Skeletal muscle tissue (tissue), 4 donors: ENCODE results near the gene CREBBP. TPM values are rescaled to one million over a fixed set of nuclear protein-coding genes. Genes with fewer than 3 reads are reported as not detected.

Experiments used
- H3K27ac ChIP-seq: one replicate; pipeline ENCODE4 v1.7.0; 2013; ENCODE audit warnings: mild to moderate bottlenecking, low read depth, low read length, inconsistent platforms
- H3K27me3 ChIP-seq, 3 donors: one replicate each; pipeline ENCODE4 v1.7.0; 2013; ENCODE audit warnings: low read length in 3 of 3; ENCODE audit not compliant: control insufficient read depth in 3 of 3, insufficient read depth in 3 of 3
- H3K36me3 ChIP-seq, 3 donors: one replicate each; pipeline ENCODE4 v1.7.0; 2013; ENCODE audit warnings: low read length in 3 of 3; ENCODE audit not compliant: control insufficient read depth in 3 of 3, insufficient read depth in 3 of 3
- H3K4me1 ChIP-seq, 3 donors: one replicate each; pipeline ENCODE4 v1.7.0; 2013; ENCODE audit warnings: low read length in 3 of 3, mild to moderate bottlenecking in 3 of 3; ENCODE audit not compliant: control insufficient read depth in 3 of 3, insufficient read depth in 3 of 3
- H3K4me3 ChIP-seq, 3 donors: one replicate each; pipeline ENCODE4 v1.7.0; 2013; ENCODE audit warnings: low read length in 3 of 3
- H3K9ac ChIP-seq, 3 donors: one replicate each; pipeline ENCODE4 v1.7.0; 2013; ENCODE audit warnings: low read length in 3 of 3, mild to moderate bottlenecking in 3 of 3, moderate library complexity in 2 of 3, low read depth in 1 of 3
- H3K9me3 ChIP-seq, 3 donors: one replicate each; pipeline ENCODE4 v1.7.0; 2013; ENCODE audit warnings: low read length in 3 of 3; ENCODE audit not compliant: control insufficient read depth in 3 of 3
- total RNA-seq: library from RNA; depleted of rRNA; stranded (reverse); fragments of >200 nt; gene quantifications from one replicate; pipeline ENCODE4 v1.2.3, GENCODE V29; 2014
- donor health status: Osteomylitis.

CREBBP gene
- total RNA-seq, 1 donor from 2014 or later = 49.6 TPM

DNA sequence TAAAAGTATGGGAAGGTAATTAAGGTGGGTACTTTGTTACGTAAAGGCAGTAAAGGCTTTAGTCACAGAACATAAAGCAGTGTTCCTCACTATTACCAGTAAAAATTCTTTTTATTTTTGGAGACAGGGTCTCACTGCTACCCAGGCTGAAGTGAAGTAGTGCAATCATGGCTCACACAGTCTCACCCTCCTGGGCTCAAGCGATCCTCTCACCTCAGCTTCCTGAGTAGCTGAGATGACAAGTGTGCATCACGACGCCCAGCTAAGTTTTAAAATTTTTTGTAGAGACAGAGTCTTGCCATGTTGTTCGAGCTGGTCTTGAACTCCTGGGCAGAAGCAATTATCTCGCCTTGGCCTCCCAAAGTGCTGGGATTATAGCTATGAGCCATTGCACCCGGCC, 80.5 kb downstream of the CREBBP start:
- Histone ChIP-seq H3K4me1 (peaks cover 11 to 20% (median 16%) of the 10 kb centered on the region in 3 donors), H3K27me3 (no peaks in the 10 kb centered on the region), H3K9me3 (no peaks in the 10 kb centered on the region), H3K27ac (no peak overlapping the region), H3K36me3 (no peaks in the 10 kb centered on the region), H3K9ac (no peak overlapping the region), H3K4me3 (no peak overlapping the region)

DNA sequence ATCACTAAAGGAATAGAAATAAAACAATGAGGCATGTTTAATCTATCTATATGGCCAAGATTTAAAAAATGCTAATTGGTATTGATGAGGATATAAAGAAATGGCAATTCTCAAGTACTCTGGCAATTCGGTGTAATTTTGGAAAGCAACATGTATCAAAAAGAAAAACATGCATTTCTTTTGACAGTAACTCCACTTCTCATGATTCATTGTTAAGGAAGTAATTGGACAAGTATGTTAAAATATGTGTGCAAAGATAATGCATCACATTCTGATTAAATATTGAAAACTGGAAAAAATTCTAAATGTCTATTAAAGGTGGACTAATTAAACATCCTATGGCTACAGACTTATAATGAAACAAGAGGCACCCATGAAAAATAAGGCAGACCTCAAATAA, 81.2 kb downstream of the CREBBP start:
- H3K27ac ChIP-seq = no peak overlapping the region
- peaks cover 9 to 16% (median 10%) of the 10 kb centered on the region in 3 donors for H3K4me1 ChIP-seq
- no peaks in the 10 kb centered on the region for H3K27me3 ChIP-seq

DNA sequence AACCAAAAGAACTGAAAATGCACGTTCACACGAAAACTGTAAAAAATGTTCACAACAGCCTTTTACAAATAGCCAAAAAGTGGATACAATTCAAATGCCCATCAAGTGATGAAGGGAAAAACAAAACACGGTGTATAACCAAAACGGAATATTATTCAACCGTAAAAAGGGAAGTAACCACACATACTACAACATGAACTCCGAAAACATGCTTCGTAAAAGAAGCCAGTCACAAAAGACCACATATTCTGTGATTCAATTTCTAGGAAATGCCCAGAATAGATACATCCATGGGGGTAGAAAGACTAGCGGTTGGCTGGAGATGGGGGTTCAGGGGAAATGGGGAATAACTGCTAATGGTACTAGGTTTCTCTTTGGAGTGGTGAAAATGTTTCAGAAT, 81.7 kb downstream of the CREBBP start:
- Histone ChIP-seq H3K36me3 (no peaks in the 10 kb centered on the region), H3K4me1 (peaks cover 8 to 16% (median 9%) of the 10 kb centered on the region in 3 donors), H3K9me3 (no peaks in the 10 kb centered on the region), H3K27me3 (no peaks in the 10 kb centered on the region), H3K4me3 (no peak overlapping the region), H3K27ac (no peak overlapping the region), H3K9ac (no peak overlapping the region)

More for the DNA sequence above, 81.2 kb downstream of the CREBBP start:
- no peaks in the 10 kb centered on the region for H3K36me3 ChIP-seq
- H3K9me3 ChIP-seq = no peaks in the 10 kb centered on the region
- H3K9ac ChIP-seq = no peak overlapping the region
- H3K4me3 ChIP-seq = no peak overlapping the region

DNA sequence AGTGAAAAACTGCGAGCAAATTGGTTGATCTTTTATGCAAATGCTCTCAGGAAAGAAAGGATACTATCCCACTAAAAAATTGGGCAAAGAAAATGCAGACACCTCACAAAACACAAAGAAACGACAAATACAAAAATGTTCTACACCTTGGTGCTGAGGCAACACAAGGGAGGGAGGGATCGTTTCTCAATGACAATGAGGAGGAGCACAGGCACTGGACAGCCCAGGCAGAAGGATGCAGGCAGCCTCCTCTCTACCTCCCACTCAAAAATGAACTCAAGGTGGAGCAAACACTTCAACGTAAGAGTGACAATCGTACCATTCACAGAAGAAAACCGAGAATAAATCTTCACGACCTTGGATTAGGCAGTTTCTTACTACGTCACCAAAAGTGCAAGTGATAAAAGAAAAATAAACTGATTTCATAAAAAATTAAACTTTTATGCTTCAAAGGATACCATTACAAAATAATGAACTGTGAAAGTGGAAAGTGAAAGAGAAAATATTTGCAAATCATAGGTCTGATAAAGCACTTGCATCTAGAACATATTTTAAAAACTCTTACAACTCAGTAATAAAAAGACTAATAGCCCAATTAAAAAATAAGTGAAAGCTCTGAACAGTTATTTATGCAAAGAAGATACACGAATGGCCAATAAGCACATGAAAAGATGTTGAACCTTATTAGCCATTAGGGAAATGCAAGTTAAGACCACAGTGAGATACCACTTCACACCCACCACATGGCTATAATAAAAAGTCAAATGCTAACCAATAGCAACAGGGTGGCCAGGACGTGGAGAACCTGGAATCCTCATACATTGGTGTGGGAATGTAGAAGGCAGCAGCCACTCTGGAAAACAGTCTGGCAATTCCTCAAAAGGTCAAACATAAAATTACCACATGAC, 82.4 kb downstream of the CREBBP start:
- Histone ChIP-seq H3K27ac (no peak overlapping the region), H3K9me3 (no peaks in the 10 kb centered on the region), H3K36me3 (peaks cover 0 to 2% (median 0%) of the 10 kb centered on the region in 3 donors), H3K27me3 (no peaks in the 10 kb centered on the region), H3K4me1 (peaks cover 11 to 22% (median 14%) of the 10 kb centered on the region in 3 donors), H3K9ac (no peak overlapping the region), H3K4me3 (no peak overlapping the region)

DNA sequence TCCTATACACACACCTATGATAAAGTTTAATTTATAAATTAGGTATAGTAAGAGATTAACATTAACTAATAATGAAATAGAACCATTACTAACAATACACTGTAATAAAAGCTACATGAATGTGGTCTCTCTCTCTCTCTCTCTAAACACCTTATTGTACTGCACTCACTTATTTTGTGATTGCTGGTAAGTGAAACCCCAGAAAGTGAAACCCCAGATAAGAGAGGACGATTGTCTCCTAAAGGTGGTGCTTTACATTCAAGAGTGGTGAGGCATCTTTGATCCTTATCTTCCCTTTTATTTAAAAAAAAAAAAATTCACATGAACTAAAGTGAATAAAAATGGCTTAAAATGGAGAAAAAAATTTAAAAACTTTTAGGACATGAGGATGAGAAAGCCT, 83.0 kb downstream of the CREBBP start:
- Histone ChIP-seq H3K27ac (no peak overlapping the region), H3K9me3 (no peaks in the 10 kb centered on the region), H3K4me3 (no peak overlapping the region), H3K27me3 (no peaks in the 10 kb centered on the region), H3K36me3 (peaks cover 0 to 8% (median 3%) of the 10 kb centered on the region in 3 donors), H3K9ac (no peak overlapping the region), H3K4me1 (peaks cover 17 to 29% (median 21%) of the 10 kb centered on the region in 3 donors)

DNA sequence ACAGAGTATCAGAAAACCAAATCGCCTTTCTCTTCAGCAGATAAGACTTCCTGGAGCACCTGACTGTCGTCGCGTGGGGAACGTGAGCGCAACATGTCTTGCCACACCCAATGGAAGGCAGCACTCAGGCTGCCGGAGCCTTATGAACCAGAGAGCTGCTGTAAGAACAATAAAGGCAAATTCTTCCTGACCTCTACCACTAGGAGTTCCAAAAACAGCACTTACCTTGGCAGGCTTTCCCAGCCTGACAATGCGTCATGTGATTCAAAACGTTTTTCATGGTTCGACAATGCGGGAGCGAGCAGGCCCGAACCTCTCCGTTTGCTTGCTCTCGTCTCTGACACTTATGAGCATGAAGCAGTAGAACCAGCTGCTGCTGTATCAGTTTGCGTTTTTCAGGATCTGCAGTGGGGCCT, 87.3 kb downstream of the CREBBP start:
- no peaks in the 10 kb centered on the region for H3K9me3 ChIP-seq
- no peaks in the 10 kb centered on the region for H3K27me3 ChIP-seq
- H3K27ac ChIP-seq = peak overlapping the region; percentile 9
- peaks cover 17 to 29% (median 20%) of the 10 kb centered on the region in 3 donors for H3K36me3 ChIP-seq
- H3K4me1 ChIP-seq = peaks cover 12 to 24% (median 17%) of the 10 kb centered on the region in 3 donors
- peak overlapping the region in 2 of 3 donors; percentile 6 for H3K4me3 ChIP-seq
- peak overlapping the region in 2 of 3 donors; percentile 45 to 48 for H3K9ac ChIP-seq

DNA sequence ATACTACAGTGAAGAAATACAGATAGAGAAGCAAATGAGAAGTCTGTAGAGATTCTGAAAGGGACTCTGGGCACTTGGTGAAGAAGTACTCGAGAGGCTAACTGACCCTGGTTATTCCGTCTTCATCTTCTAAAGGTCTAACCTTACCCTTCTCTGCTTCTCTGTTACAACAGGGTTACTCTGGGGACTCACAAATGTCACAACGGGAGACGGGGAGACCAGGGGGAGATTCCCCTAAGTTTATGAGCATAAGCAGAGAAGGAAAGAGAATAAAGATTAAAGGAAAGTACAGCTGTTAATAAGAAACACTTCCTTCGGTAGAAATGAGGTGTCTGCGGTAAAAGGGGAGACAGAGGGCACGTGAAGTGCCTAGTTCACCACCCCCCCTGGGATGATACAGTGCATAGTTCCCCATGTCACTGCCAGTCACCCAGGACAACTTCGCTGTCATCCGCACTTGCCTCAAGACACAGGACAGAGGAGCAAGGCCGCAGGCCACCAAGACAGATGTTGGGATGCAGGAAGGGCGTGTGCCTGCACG, 88.0 kb downstream of the CREBBP start:
- H3K36me3 ChIP-seq = peaks cover 17 to 29% (median 20%) of the 10 kb centered on the region in 3 donors
- H3K27me3 ChIP-seq = no peaks in the 10 kb centered on the region
- peaks cover 12 to 23% (median 12%) of the 10 kb centered on the region in 3 donors for H3K4me1 ChIP-seq
- H3K9ac ChIP-seq = peak overlapping the region in 2 of 3 donors; percentile 45 to 48
- H3K9me3 ChIP-seq = no peaks in the 10 kb centered on the region
- H3K27ac ChIP-seq = peak overlapping the region; percentile 9
- H3K4me3 ChIP-seq = no peak overlapping the region

DNA sequence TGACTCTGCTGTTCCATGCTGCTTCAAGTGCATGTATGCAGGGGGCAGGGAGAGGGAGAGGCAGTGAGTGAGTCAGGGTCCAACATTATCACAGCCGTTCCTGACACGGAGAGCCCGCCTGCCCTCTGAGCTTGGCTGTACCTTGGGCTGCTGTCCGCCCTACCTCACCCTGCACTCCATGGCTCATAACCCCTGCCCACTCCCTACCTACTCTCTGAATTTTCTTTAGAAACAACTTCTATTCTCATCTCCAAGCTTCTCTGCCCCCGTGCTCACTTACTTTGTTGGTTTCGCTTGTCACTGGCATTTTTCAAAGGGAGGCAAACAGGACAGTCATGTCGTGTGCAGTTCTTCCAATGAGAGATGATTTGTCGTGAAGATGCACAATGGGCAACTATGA, 88.8 kb downstream of the CREBBP start:
- peaks cover 17 to 29% (median 23%) of the 10 kb centered on the region in 3 donors for H3K36me3 ChIP-seq

DNA sequence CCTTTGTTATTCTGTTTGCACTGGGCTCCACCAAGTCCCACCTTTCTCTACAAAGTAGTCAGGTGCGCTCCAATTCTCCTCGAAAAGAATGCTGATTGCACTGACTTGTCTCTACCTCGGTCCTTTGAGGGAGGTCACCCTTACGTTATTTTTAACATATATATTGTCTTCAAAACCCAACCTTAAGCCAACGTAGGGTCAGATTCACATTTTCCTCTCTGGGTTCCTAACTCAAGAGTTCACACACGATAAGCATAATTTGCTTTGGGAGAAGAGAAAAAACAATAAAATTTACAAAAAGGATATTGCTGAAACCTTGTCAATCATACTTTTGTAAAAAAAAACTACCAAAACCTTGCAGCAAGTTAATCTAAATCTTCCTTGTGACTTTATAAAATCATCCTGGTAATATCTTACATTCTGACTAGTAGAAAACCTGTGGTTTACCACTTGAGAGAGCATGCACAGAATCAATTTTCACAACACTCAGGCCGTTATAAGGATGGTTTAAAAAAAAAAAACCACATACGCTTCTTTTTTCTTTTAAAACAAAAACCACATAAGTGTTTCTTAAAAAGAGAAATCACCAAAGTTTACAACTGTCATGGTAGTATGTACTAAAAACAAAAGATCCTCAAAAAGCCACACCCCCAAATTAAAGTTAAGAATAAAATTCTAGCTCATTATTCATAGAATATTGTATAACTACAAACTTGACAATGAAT, 91.0 kb downstream of the CREBBP start:
- H3K27ac ChIP-seq = no peak overlapping the region
- no peak overlapping the region for H3K4me3 ChIP-seq
- H3K9me3 ChIP-seq = no peaks in the 10 kb centered on the region
- no peak overlapping the region for H3K9ac ChIP-seq
- H3K27me3 ChIP-seq = no peaks in the 10 kb centered on the region
- peaks cover 8 to 18% (median 12%) of the 10 kb centered on the region in 3 donors for H3K4me1 ChIP-seq
- peaks cover 17 to 31% (median 31%) of the 10 kb centered on the region in 3 donors for H3K36me3 ChIP-seq

More for the DNA sequence above, 88.8 kb downstream of the CREBBP start:
- no peaks in the 10 kb centered on the region for H3K27me3 ChIP-seq
- no peak overlapping the region for H3K27ac ChIP-seq
- no peak overlapping the region for H3K4me3 ChIP-seq
- no peaks in the 10 kb centered on the region for H3K9me3 ChIP-seq
- no peak overlapping the region for H3K9ac ChIP-seq
- H3K4me1 ChIP-seq = peaks cover 12 to 23% (median 12%) of the 10 kb centered on the region in 3 donors
